GM12801 (cell line): ENCODE results near the gene MAEA.

Experiments
- TF ChIP-seq, protein P1 (sequence below): IDR thresholded peaks from one replicate; pipeline ENCODE4 v1.5.1; 2011; ENCODE audit warnings: control low read depth; ENCODE audit not compliant: insufficient read length; ENCODE audit errors: extremely low read depth

The MAEA gene

GRCh38 chr4:1367230-1367935, 77.7 kb downstream of the MAEA start:
- TF ChIP-seq, protein P1, sequence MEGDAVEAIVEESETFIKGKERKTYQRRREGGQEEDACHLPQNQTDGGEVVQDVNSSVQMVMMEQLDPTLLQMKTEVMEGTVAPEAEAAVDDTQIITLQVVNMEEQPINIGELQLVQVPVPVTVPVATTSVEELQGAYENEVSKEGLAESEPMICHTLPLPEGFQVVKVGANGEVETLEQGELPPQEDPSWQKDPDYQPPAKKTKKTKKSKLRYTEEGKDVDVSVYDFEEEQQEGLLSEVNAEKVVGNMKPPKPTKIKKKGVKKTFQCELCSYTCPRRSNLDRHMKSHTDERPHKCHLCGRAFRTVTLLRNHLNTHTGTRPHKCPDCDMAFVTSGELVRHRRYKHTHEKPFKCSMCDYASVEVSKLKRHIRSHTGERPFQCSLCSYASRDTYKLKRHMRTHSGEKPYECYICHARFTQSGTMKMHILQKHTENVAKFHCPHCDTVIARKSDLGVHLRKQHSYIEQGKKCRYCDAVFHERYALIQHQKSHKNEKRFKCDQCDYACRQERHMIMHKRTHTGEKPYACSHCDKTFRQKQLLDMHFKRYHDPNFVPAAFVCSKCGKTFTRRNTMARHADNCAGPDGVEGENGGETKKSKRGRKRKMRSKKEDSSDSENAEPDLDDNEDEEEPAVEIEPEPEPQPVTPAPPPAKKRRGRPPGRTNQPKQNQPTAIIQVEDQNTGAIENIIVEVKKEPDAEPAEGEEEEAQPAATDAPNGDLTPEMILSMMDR: no peak

DNA sequence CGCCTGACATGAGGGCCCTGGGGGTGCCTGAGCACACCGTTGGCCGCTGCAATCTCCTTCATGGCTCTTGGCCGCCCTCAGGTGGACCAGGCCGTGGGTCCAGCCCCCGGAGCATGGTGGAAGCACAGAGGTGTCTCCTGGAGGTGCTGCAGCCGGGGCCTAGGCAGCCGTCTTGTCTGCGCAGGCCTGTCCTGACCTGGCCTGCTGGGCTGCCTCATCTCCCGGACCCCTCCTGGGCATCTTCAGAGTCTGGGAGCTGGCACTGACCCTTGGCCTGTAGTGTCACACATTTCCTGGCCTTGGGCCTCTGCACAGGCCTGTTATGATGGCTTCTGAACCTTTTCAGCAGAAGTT, 78.2 kb downstream of the MAEA start:
- TF ChIP-seq, protein P1: no peak

DNA sequence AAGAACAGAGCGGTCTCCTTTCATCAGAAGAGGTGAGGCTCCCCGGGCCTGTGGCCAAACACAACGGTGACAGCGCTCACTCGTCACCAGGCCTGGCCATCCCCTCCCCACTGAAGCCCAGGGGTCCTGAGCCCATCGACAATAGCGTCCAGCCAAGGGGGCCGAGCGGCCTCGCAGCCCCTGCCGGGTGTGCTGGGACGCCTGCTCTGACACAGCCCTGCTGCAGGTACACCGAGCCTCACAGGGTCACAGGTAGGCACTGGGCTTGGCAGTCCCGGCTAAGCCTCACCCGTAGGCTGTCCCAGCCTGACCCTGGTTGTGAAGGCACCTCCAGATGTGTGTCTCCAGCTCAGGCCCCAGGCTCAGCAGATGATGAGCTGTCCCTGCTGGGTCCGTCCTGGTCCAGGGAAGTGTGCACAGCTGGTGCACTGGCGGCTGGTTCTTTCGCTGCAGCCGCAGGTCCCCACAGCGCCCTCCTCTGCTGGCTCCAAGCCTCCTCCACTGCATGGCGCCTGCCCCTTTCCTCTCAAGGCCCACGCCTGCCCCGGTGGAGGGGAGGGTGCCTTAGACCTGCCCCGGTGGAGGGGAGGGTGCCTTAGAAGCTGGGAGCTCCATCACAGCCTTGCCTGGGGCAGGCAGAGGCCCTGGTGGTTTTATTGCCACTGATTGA, 78.9 kb downstream of the MAEA start:
- TF ChIP-seq, protein P1: no peak

DNA sequence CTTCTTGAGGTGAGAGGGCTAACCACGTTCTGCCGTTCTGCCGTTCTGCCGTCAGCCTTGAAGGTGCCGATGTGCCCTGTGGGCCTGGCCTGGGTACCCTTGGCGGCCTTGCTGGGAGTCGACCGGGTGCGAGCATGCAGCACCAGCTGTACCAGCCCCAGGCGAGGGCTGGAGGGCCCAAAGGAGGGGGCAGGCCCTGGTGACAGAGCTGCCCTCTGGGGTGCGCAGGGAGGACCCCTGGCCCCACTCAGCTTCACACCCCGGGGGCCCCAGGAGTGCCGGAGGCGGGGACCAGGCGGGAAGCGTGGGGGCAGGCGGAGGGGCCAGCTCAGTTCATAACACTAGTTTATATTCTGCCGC, 79.4 kb downstream of the MAEA start:
- TF ChIP-seq, protein P1: no peak

- TF ChIP-seq, protein P1: no peak
These were observed 79.9 kb downstream of the MAEA start for GRCh38 chr4:1369479-1370079.

- TF ChIP-seq, protein P1: no peak
These were observed 80.8 kb downstream of the MAEA start for GRCh38 chr4:1370321-1371124.
